ENCODE results near the gene ERGIC1.

ERGIC1 gene

DNA sequence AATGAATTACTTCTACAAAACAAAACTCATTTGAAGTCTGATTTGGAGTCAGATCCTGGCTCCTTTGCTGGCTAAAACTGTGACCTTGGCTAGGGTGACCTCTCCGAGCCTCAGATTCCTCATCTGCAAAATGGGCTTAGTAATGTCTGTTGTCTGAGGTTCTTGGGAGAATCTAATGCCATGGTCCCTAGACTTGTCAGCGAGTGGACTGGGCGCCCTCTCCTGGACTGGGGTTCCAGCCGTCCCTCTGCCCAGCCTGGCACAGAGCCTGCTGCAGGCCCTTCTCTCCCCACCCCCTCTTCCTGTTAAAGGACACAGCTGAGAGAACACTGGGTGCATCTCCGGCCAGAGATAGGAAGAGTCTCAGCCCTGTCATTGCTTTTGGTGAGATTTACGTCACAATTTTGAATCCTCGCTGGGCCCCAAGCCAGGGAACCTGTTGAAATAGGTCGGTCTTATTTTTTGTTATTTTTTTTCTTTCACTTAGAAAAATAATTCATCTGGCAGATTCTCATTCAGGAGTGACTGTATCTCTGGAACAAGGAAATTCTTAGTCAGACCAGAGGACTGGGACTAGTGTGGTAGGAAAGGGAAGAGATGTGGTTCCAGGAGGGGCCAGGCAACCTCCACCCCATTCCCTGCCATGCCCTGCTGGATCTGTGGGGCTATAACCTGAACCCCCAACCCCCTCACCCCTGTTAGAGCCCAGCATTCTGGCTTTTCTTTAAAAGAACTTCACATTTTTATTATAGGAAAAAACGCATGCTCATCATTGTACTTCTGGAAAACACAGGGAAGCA is 77.0 kb downstream of the ERGIC1 start:
- H3K4me3 ChIP-seq (ENCODE audit: low read length): no peak overlapping the region
- no peak overlapping the region for H3K27ac ChIP-seq (ENCODE audit: low read length)
- no peak overlapping the region for H3K9ac ChIP-seq (ENCODE audit: low read length)
- peaks cover 34% of the 10 kb centered on the region for H3K36me3 ChIP-seq (ENCODE audit: control insufficient read depth, low read depth, low read length)
- no peaks in the 10 kb centered on the region for H3K27me3 ChIP-seq (ENCODE audit: control insufficient read depth, insufficient read depth, low read length)
- peaks cover under 1% of the 10 kb centered on the region for H3K4me1 ChIP-seq (ENCODE audit: control insufficient read depth, low read depth, low read length)
- no peaks in the 10 kb centered on the region for H3K9me3 ChIP-seq (ENCODE audit: control insufficient read depth, low read depth, low read length)

DNA sequence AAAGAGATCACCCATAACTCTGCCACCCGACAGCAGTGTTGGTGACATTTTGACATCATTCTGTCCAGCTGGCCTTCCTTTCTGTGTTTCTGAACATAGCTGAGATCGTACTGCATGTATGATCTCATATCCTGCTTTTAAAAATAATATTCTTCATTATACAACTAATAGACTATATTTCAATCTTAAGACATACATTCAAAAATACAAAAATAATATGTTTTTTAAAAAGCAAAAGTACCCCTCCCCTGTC is 77.5 kb downstream of the ERGIC1 start:
- H3K27me3 ChIP-seq (ENCODE audit: control insufficient read depth, insufficient read depth, low read length): no peaks in the 10 kb centered on the region
- no peaks in the 10 kb centered on the region for H3K9me3 ChIP-seq (ENCODE audit: control insufficient read depth, low read depth, low read length)
- H3K27ac ChIP-seq (ENCODE audit: low read length): no peak overlapping the region
- peaks cover 39% of the 10 kb centered on the region for H3K36me3 ChIP-seq (ENCODE audit: control insufficient read depth, low read depth, low read length)
- H3K9ac ChIP-seq (ENCODE audit: low read length): no peak overlapping the region
- H3K4me1 ChIP-seq (ENCODE audit: control insufficient read depth, low read depth, low read length): no peaks in the 10 kb centered on the region
- H3K4me3 ChIP-seq (ENCODE audit: low read length): no peak overlapping the region

GRCh38 chr5:172911976-172912375 is 77.9 kb downstream of the ERGIC1 start:
- H3K36me3 ChIP-seq (ENCODE audit: control insufficient read depth, low read depth, low read length): peaks cover 39% of the 10 kb centered on the region
- no peak overlapping the region for H3K9ac ChIP-seq (ENCODE audit: low read length)
- H3K4me3 ChIP-seq (ENCODE audit: low read length): no peak overlapping the region
- no peaks in the 10 kb centered on the region for H3K9me3 ChIP-seq (ENCODE audit: control insufficient read depth, low read depth, low read length)
- no peaks in the 10 kb centered on the region for H3K27me3 ChIP-seq (ENCODE audit: control insufficient read depth, insufficient read depth, low read length)
- no peaks in the 10 kb centered on the region for H3K4me1 ChIP-seq (ENCODE audit: control insufficient read depth, low read depth, low read length)
- no peak overlapping the region for H3K27ac ChIP-seq (ENCODE audit: low read length)

- Histone ChIP-seq H3K4me3 (ENCODE audit: low read length) (no peak overlapping the region), H3K9ac (ENCODE audit: low read length) (no peak overlapping the region), H3K9me3 (ENCODE audit: control insufficient read depth, low read depth, low read length) (no peaks in the 10 kb centered on the region), H3K27ac (ENCODE audit: low read length) (no peak overlapping the region), H3K36me3 (ENCODE audit: control insufficient read depth, low read depth, low read length) (peaks cover 40% of the 10 kb centered on the region), H3K27me3 (ENCODE audit: control insufficient read depth, insufficient read depth, low read length) (no peaks in the 10 kb centered on the region), H3K4me1 (ENCODE audit: control insufficient read depth, low read depth, low read length) (no peaks in the 10 kb centered on the region)
Measured at GRCh38 chr5:172913117-172913850, 79.2 kb downstream of the ERGIC1 start.

GRCh38 chr5:172915514-172915913 is 81.5 kb downstream of the ERGIC1 start:
- Histone ChIP-seq H3K4me3 (ENCODE audit: low read length) (no peak overlapping the region), H3K9me3 (ENCODE audit: control insufficient read depth, low read depth, low read length) (no peaks in the 10 kb centered on the region), H3K27ac (ENCODE audit: low read length) (no peak overlapping the region), H3K36me3 (ENCODE audit: control insufficient read depth, low read depth, low read length) (peaks cover 50% of the 10 kb centered on the region), H3K9ac (ENCODE audit: low read length) (no peak overlapping the region), H3K4me1 (ENCODE audit: control insufficient read depth, low read depth, low read length) (no peaks in the 10 kb centered on the region), H3K27me3 (ENCODE audit: control insufficient read depth, insufficient read depth, low read length) (no peaks in the 10 kb centered on the region)

DNA sequence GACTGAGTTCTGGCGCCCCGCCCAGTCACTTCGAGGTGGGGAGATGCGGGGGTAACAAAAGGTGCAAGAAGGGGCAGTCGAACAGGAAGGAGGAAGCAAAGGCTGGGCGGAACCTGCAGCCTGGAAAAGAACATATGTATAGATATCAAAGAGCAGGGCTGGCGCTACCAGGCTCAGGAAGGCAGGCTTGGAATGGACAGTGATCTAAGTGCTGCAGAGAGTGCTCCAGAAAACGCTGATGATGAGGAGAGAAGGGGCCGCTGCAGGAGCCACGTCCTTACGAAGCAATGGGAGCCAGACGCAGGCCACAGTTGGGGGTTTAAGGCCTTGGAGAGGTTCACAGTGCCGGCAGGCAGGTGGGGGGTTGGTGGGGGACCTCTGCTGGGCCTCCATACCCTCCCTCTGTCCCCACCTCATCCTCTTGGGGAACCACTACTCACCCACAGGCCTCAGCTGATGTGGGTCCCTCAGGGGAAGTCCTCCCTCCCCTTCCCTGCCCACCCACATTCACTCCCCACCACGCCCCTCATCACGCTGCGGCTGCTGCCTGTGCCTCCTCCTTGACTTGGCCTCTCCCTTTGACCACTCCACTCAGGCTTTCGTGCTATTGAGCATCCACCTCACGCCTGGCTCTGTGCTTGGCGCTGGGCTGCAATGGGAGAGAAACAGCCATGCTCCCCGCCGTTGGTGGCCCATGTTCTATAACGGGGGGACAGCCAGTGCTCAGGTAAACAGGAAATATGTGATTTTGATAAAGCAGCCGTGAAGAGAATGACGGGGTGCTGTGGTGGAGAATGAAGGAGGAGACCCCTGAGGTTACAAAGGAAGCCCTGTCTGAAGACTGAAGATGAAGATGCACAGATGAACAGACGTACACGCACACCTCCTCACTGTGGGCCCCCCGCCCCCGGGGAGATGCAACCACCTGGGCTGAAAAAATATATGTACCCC is 84.6 kb downstream of the ERGIC1 start:
- Histone ChIP-seq H3K27me3 (ENCODE audit: control insufficient read depth, insufficient read depth, low read length) (no peaks in the 10 kb centered on the region), H3K4me3 (ENCODE audit: low read length) (no peak overlapping the region), H3K27ac (ENCODE audit: low read length) (no peak overlapping the region), H3K9me3 (ENCODE audit: control insufficient read depth, low read depth, low read length) (no peaks in the 10 kb centered on the region), H3K9ac (ENCODE audit: low read length) (no peak overlapping the region), H3K36me3 (ENCODE audit: control insufficient read depth, low read depth, low read length) (peaks cover 45% of the 10 kb centered on the region), H3K4me1 (ENCODE audit: control insufficient read depth, low read depth, low read length) (no peaks in the 10 kb centered on the region)

DNA sequence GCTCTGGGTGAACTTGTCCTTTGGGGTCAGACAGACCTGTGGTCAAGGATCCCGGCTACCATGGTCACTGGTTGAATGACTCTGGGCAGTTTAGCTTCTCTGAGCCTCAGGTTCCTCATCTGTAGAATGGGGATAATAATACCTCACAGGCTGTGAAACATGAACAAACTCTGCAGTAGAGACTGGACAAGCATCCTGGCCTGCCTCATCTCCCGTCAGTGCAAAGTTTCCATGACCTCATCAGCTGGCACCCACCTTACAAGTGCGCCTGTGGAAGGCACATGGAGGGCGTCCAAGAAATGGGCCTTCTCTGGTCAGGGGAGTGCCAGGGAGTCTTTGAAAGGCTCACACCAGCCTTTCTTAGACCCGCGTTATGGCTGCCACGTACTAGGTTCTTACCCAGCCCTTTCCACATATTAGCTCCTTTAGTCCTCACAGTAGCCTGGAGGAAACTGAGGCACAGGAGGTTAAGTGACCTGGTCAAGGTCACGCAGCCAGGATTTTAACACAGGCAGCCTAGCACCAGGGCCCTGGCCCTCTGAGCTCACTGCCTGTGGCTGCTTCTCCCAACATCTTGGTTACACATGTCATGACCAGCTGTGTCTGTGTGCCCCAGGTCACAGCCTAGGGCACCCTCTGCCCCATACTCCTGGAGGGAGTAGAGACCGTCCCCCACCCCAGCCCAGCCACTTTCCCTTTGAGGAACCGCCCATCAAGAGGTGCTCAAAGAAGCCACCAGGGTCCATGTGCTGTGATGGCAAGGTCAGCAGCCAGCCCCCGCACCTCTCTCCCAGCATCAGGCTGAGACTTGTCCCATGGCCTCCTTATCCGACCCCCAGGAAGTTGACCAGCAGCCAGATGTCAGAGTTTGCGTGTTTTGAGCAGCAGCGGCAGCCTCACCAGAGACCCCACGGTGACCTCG is 85.7 kb downstream of the ERGIC1 start:
- Histone ChIP-seq H3K4me3 (ENCODE audit: low read length) (no peak overlapping the region), H3K9me3 (ENCODE audit: control insufficient read depth, low read depth, low read length) (no peaks in the 10 kb centered on the region), H3K9ac (ENCODE audit: low read length) (no peak overlapping the region), H3K36me3 (ENCODE audit: control insufficient read depth, low read depth, low read length) (peaks cover 39% of the 10 kb centered on the region), H3K27ac (ENCODE audit: low read length) (no peak overlapping the region), H3K27me3 (ENCODE audit: control insufficient read depth, insufficient read depth, low read length) (no peaks in the 10 kb centered on the region), H3K4me1 (ENCODE audit: control insufficient read depth, low read depth, low read length) (no peaks in the 10 kb centered on the region)

GRCh38 chr5:172920447-172920849 is 86.4 kb downstream of the ERGIC1 start:
- H3K9ac ChIP-seq (ENCODE audit: low read length): no peak overlapping the region
- H3K9me3 ChIP-seq (ENCODE audit: control insufficient read depth, low read depth, low read length): no peaks in the 10 kb centered on the region
- peaks cover 33% of the 10 kb centered on the region for H3K36me3 ChIP-seq (ENCODE audit: control insufficient read depth, low read depth, low read length)
- no peaks in the 10 kb centered on the region for H3K27me3 ChIP-seq (ENCODE audit: control insufficient read depth, insufficient read depth, low read length)
- no peak overlapping the region for H3K27ac ChIP-seq (ENCODE audit: low read length)
- no peaks in the 10 kb centered on the region for H3K4me1 ChIP-seq (ENCODE audit: control insufficient read depth, low read depth, low read length)
- no peak overlapping the region for H3K4me3 ChIP-seq (ENCODE audit: low read length)

DNA sequence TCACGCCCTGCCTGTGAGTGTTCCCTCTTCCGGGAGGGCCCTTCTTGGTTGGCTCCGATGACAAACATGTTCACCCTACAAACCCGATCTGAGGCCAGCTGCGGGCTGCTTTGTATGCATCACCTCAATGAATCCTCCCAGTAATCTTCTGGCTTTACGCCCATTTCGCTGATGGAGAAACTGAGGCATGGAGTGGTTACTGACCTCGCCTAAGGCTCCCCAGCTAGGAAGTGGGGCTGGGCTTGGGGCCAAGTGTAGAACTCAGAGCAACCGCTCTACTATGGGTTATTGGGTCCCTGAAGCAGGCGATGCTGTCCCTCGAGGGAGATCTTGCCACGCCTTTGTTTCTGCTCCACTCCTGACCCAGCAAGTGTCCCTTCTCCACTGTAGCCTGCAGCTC is 86.9 kb downstream of the ERGIC1 start:
- Histone ChIP-seq H3K4me3 (ENCODE audit: low read length) (no peak overlapping the region), H3K27me3 (ENCODE audit: control insufficient read depth, insufficient read depth, low read length) (no peaks in the 10 kb centered on the region), H3K4me1 (ENCODE audit: control insufficient read depth, low read depth, low read length) (no peaks in the 10 kb centered on the region), H3K9me3 (ENCODE audit: control insufficient read depth, low read depth, low read length) (no peaks in the 10 kb centered on the region), H3K9ac (ENCODE audit: low read length) (no peak overlapping the region), H3K36me3 (ENCODE audit: control insufficient read depth, low read depth, low read length) (peaks cover 29% of the 10 kb centered on the region), H3K27ac (ENCODE audit: low read length) (no peak overlapping the region)

GRCh38 chr5:172921906-172922305 is 87.9 kb downstream of the ERGIC1 start:
- no peak overlapping the region for H3K27ac ChIP-seq (ENCODE audit: low read length)
- H3K4me3 ChIP-seq (ENCODE audit: low read length): no peak overlapping the region
- H3K9ac ChIP-seq (ENCODE audit: low read length): no peak overlapping the region
- H3K9me3 ChIP-seq (ENCODE audit: control insufficient read depth, low read depth, low read length): no peaks in the 10 kb centered on the region
- H3K36me3 ChIP-seq (ENCODE audit: control insufficient read depth, low read depth, low read length): peaks cover 32% of the 10 kb centered on the region
- H3K4me1 ChIP-seq (ENCODE audit: control insufficient read depth, low read depth, low read length): no peaks in the 10 kb centered on the region
- H3K27me3 ChIP-seq (ENCODE audit: control insufficient read depth, insufficient read depth, low read length): no peaks in the 10 kb centered on the region

DNA sequence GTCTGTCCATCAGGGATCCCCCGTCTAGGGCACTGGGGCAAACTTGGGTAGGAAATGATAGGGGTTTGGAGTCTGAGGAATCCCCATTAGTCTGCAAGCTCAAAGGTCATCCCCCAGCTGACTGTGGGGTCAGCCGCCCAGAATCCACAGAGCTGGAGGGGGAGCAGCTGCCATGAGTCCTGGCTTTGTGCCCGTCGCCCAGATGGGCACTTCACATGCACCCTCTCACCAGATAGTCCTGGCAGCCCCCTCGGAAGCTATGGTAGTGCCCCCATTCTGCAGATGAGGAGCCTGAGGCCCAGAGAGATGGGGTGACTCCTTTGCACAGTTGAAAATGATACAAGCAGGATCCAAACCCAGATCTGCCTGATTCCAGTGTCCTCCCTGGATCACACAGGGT is 89.5 kb downstream of the ERGIC1 start:
- no peak overlapping the region for H3K27ac ChIP-seq (ENCODE audit: low read length)
- peaks cover 39% of the 10 kb centered on the region for H3K36me3 ChIP-seq (ENCODE audit: control insufficient read depth, low read depth, low read length)
- no peaks in the 10 kb centered on the region for H3K9me3 ChIP-seq (ENCODE audit: control insufficient read depth, low read depth, low read length)
- no peak overlapping the region for H3K9ac ChIP-seq (ENCODE audit: low read length)
- no peaks in the 10 kb centered on the region for H3K4me1 ChIP-seq (ENCODE audit: control insufficient read depth, low read depth, low read length)
- no peaks in the 10 kb centered on the region for H3K27me3 ChIP-seq (ENCODE audit: control insufficient read depth, insufficient read depth, low read length)
- no peak overlapping the region for H3K4me3 ChIP-seq (ENCODE audit: low read length)
